Glutamatergic neuron (in vitro differentiated cells): ENCODE measurements around the gene PSRC1. TPM values are rescaled to one million over a fixed set of nuclear protein-coding genes. Genes with fewer than 3 reads are reported as not detected.

Experiments
- DNase-seq: peaks from one replicate; pipeline ENCODE4 v3.0.0; 2022
- H3K27ac Mint-ChIP-seq: one replicate; pipeline ENCODE4 v1.8.0; 2020; ENCODE audit warnings: mild to moderate bottlenecking, mixed read lengths, inconsistent platforms; ENCODE audit not compliant: unreplicated experiment
- H3K27me3 Mint-ChIP-seq: one replicate; pipeline ENCODE4 v1.8.0; 2020; ENCODE audit warnings: mild to moderate bottlenecking, moderate library complexity, mixed read lengths, inconsistent platforms; ENCODE audit not compliant: unreplicated experiment
- H3K36me3 Mint-ChIP-seq: one replicate; pipeline ENCODE4 v1.8.0; 2020; ENCODE audit warnings: mild to moderate bottlenecking, mixed read lengths, inconsistent platforms; ENCODE audit not compliant: unreplicated experiment
- H3K4me1 Mint-ChIP-seq: one replicate; pipeline ENCODE4 v1.8.0; 2020; ENCODE audit warnings: mild to moderate bottlenecking, low read depth, mixed read lengths, inconsistent platforms; ENCODE audit not compliant: unreplicated experiment
- H3K4me3 Mint-ChIP-seq: one replicate; pipeline ENCODE4 v1.8.0; 2020; ENCODE audit warnings: mild to moderate bottlenecking, mixed read lengths, inconsistent platforms; ENCODE audit not compliant: unreplicated experiment
- H3K9me3 Mint-ChIP-seq: one replicate; pipeline ENCODE4 v1.8.0; 2020; ENCODE audit warnings: mild to moderate bottlenecking, moderate library complexity, mixed read lengths, inconsistent platforms; ENCODE audit not compliant: unreplicated experiment
- total RNA-seq: library from RNA; stranded (reverse); fragmentation: NEBNext Ultra II Directional; extraction: Animal tissue kit (Norgen Biotek cat#: 25700); gene quantifications from one replicate; pipeline ENCODE4 v1.2.1, GENCODE V29; 2021; ENCODE audit not compliant: unreplicated experiment
- TF ChIP-seq, protein P1 (sequence below): fragments of 200-600 bp; sonication (generic); IDR thresholded peaks from one replicate; pipeline ENCODE4 v1.5.0; 2021; ENCODE audit not compliant: partially characterized antibody, unreplicated experiment

The PSRC1 gene
- total RNA-seq, 1 donor from 2014 or later, result 13.9 TPM

GRCh38 chr1:109241344-109241743, 41.6 kb downstream of the PSRC1 start:
- TF ChIP-seq, protein P1, sequence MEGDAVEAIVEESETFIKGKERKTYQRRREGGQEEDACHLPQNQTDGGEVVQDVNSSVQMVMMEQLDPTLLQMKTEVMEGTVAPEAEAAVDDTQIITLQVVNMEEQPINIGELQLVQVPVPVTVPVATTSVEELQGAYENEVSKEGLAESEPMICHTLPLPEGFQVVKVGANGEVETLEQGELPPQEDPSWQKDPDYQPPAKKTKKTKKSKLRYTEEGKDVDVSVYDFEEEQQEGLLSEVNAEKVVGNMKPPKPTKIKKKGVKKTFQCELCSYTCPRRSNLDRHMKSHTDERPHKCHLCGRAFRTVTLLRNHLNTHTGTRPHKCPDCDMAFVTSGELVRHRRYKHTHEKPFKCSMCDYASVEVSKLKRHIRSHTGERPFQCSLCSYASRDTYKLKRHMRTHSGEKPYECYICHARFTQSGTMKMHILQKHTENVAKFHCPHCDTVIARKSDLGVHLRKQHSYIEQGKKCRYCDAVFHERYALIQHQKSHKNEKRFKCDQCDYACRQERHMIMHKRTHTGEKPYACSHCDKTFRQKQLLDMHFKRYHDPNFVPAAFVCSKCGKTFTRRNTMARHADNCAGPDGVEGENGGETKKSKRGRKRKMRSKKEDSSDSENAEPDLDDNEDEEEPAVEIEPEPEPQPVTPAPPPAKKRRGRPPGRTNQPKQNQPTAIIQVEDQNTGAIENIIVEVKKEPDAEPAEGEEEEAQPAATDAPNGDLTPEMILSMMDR, result no peak
- Mint-ChIP-seq H3K27ac (peak overlapping the region; percentile 90), H3K4me3 (no peak overlapping the region), H3K27me3 (peaks cover 31% of the 10 kb centered on the region), H3K9me3 (peaks cover 35% of the 10 kb centered on the region), H3K36me3 (no peaks in the 10 kb centered on the region), H3K4me1 (peaks cover 42% of the 10 kb centered on the region)
- DNase-seq, result peak; percentile 15

- DNase-seq, result peak; percentile 49
- H3K4me3 Mint-ChIP-seq, result no peak overlapping the region
- peaks cover 42% of the 10 kb centered on the region for H3K4me1 Mint-ChIP-seq
- H3K9me3 Mint-ChIP-seq, result peaks cover 36% of the 10 kb centered on the region
- peaks cover 31% of the 10 kb centered on the region for H3K27me3 Mint-ChIP-seq
- H3K36me3 Mint-ChIP-seq, result no peaks in the 10 kb centered on the region
- peak overlapping the region; percentile 43 for H3K27ac Mint-ChIP-seq
- TF ChIP-seq, protein P1, result peak; percentile 11
These were observed 42.5 kb downstream of the PSRC1 start for GRCh38 chr1:109240158-109241152.

GRCh38 chr1:109239409-109240068, 43.4 kb downstream of the PSRC1 start:
- peak; percentile 65 for DNase-seq
- H3K27ac Mint-ChIP-seq, result peak overlapping the region; percentile 52
- H3K36me3 Mint-ChIP-seq, result no peaks in the 10 kb centered on the region
- peaks cover 26% of the 10 kb centered on the region for H3K27me3 Mint-ChIP-seq
- TF ChIP-seq, protein P1, result peak; percentile 73
- peaks cover 32% of the 10 kb centered on the region for H3K9me3 Mint-ChIP-seq
- H3K4me3 Mint-ChIP-seq, result no peak overlapping the region
- H3K4me1 Mint-ChIP-seq, result peaks cover 38% of the 10 kb centered on the region

DNA sequence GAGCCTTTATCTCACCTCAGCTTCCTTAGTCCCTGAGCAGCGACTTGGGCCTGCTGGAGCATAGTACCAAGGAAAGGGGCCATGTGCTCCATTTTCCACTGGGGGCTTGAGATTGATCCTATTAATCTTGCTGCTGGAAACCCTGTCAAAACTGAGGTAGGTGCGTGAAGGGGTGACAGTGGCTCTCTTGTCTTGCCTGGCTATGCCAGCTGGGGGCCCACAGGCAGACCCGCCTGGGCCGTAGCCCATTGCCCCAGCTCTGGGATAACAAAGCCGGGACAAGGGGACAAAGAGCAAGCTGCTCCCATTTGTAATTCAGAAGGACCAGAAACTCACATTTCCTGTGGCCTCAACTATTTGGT, 43.9 kb downstream of the PSRC1 start:
- peak overlapping the region; percentile 71 for H3K27ac Mint-ChIP-seq
- peaks cover 30% of the 10 kb centered on the region for H3K9me3 Mint-ChIP-seq
- no peaks in the 10 kb centered on the region for H3K36me3 Mint-ChIP-seq
- peaks cover 25% of the 10 kb centered on the region for H3K27me3 Mint-ChIP-seq
- peaks cover 33% of the 10 kb centered on the region for H3K4me1 Mint-ChIP-seq
- H3K4me3 Mint-ChIP-seq, result no peak overlapping the region
- no peak for DNase-seq
- TF ChIP-seq, protein P1, result no peak
